ENCODE measurements around the gene SLC22A8.

DNA sequence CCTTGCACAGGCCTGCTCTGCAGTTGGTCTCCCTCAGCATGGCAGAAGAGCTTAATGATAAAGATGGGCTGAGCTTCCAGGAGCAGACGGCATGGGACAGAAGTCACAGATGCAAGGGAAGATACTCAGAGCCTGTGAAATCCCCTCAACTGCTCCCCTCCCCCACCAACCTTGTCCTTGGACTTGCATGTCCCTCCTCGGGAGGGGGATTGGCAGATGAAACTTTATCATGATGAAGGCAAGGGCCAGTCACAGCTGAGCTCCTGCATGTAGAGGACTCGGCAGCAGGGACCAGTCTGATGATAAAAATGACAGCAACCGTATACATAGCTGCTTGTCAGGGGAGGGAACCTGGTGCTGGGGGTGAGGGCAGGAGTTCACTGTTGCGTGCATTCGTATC is 6.8 kb upstream of the SLC22A8 start:
- TF ChIP-seq POLR2AphosphoS5 (IDR thresholded peaks at IDR 0.05; ENCODE audit: low read depth, low read length), result no peak
- no peak for TF ChIP-seq POLR2A (IDR thresholded peaks at IDR 0.05; ENCODE audit: low read depth, low read length)
- TF ChIP-seq TAF1 (IDR thresholded peaks at IDR 0.05; ENCODE audit: borderline replicate concordance, low read depth, low read length), result no peak
